GM04503 (cell line): Measurements from ENCODE around the gene HABP2.

ENCODE experiments used
- DNase-seq: peaks from one replicate; pipeline ENCODE4 v3.0.0-alpha.2; 2012; ENCODE audit warnings: low read depth

HABP2 gene

DNA sequence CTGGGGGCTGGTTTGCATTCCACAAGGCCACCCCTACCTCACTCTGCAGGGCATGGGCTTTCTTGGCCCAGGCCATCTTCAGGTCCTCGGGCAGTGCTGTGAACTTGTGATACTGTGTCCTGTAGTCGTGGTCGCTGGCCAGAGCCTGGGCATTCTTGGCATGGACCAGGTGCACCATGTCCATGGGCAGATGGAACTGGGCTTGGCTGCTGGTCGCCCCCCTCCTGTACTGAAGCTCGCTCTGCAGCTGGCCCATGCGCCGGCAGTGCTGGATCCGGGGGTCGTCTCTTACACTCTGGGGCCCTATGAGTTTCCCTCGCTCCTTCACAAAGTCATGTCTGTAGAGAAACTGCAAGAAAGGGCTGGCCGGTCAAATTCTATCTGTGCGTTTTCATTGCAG is 51.7 kb downstream of the HABP2 start:
- DNase-seq = no peak

DNA sequence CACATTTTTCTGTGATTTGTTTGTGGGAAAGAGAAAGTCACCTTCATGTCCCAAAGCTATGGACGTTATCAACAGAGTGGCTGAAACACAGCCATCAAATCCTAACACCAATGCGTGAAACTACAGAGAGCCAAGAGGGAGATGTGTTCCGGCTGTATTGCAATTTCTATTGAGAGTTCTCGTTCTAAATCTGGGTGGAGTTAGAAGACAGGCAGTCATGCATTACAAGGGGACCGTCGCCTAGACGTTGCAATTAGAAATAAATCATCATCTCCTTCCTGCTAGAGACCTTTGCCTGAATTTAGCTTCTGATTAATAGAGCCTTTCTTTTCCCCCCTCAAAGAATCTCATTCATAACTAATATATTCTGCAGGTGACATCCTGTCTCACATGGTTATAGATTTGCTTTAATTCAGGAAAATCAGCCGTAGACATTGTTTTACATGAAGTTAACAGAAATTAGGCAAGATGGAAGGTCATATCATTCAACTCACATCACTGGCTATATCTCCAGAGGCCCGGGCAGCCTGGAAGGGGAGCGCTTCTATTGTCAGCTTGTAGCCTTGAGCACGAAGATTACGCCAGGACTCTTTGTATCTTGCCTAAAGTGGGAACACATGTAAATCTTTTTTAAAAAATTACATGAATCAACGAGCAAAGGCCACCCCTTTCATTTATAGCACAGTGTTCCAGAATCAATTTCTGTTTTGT is 52.6 kb downstream of the HABP2 start:
- no peak for DNase-seq

DNA sequence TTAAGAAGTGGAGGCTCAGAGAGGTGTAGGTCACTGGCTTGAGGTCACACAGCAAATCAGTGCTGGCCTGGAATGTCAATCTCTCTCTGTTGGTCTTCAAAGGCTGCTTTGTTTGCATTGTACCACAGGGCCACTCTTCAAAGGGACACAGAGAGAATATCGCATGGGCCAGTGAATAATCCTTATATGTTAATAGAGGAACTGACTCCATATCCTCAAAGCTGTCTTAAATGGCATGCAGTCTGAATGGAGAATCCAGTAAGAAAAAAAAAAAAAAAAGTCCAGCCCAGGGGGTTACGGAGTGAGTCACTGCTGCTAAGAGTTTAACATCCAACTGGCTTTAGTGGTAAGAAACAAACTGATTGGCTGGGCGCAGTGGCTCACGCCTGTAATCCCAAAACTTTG is 56.9 kb downstream of the HABP2 start:
- DNase-seq = no peak

DNA sequence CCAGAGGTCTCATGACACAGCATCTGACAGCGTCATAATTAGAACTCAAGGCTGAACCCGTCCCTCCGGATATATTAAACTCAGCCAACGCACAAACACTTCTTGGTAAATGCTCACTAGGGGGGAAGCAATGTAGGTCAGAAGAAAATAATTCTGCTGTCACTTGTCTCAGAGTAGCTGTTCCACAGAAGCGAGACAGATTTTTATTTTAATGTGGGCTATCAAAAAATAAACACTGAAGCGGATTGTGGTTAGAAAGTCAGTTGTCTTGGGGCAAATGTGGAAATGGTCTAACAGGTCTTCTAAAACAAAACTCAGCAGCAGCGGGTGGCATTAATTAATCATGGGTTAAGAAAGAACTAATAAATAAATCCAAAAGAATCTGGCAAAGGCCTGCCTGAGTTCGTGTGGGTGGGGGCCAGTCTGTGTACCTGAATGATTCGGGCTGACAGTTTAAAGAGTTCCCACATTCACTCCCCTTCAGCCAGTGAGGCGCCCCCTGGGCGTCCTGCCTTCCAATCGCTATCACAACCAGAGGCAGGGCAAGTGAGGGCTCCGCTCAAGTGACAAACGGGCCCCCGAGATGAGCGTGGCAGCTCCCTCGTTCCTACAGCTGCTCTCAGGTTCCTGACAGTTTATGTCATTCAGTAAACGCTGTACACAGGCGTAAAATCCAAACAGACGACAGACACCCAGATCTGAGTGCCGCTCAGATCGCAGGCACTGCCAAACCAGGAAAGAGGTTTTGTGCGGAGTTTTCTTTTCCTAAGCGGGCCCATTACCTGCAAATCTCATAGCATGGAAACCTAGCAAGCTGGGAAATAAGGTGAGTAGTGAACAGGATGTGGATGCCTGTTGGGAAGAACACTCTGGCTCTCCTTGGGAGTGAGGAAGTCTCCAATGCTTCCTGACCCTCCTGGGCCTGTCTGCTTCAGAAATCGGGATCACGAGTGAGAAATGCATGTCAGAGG is 58.1 kb downstream of the HABP2 start:
- no peak for DNase-seq

DNA sequence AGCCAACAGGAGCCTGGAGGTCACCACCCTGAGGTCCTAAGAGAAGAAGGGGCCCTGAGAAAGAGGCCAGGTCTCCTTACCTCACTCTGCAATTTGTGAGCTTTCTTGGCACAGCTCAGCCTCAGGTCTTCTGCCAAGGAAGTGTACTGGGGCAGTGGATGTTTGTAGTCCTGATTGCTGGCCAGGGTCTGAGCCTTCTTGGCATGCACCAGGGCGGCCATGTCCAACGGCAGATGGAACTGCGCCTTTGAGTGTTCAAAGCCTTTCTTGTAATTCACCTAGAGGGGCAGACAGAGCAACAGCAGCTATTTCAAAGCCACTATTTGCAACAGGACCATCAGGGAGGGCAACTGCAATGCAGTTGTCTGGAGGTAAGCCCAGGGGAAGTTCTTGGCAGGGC is 59.3 kb downstream of the HABP2 start:
- no peak for DNase-seq

DNA sequence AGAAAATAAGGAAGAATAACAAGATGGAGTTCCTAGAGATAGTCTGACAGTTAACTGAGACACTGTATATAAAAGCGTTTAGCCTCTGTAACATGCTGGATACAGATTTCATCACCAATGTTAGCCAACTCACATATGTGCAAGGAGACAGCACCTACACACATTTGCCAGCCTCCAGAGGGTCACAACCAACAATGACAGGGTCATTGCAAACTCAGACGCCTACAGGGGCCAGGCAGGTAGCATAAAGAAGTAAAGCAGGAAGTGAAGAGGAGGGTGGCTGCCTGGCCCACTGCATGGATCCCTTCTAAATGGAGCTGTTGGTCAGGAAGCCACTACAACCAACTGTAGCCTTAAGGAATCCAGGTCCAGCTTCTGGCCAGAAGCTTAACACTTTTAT is 60.6 kb downstream of the HABP2 start:
- no peak for DNase-seq

DNA sequence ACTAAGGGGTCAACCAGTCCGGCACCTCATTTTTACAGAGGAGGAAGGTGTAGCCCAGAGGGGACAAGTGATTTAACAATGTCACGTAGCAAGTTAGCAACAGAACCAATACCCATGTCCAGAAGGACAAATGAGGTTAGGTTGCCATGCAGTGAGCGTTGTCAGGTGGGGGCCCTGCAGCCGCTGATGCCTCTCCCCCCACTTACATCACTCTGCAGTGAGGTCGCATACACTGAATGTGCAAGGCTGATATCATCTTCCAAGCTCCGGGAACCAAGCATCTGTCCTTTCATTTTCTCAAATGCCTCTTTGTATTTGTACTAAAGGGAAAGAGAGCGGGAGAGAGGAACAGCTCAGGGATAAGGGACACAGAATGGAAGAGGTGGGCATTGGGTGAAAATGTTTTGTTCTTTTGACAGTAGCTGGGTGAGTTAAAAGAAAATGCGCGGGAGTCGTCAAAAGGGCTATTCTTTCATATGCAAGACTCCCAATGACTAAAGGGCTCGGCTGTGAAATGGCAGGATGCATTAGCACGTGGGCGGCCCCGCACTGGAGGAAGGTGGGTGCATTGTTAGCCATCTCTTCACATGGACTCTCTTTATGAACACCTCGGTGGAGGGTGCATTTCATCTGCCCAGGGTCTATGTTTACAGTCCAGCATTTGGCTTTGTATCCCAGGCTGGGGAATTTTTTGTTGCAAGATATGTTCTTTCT is 61.3 kb downstream of the HABP2 start:
- no peak for DNase-seq

DNA sequence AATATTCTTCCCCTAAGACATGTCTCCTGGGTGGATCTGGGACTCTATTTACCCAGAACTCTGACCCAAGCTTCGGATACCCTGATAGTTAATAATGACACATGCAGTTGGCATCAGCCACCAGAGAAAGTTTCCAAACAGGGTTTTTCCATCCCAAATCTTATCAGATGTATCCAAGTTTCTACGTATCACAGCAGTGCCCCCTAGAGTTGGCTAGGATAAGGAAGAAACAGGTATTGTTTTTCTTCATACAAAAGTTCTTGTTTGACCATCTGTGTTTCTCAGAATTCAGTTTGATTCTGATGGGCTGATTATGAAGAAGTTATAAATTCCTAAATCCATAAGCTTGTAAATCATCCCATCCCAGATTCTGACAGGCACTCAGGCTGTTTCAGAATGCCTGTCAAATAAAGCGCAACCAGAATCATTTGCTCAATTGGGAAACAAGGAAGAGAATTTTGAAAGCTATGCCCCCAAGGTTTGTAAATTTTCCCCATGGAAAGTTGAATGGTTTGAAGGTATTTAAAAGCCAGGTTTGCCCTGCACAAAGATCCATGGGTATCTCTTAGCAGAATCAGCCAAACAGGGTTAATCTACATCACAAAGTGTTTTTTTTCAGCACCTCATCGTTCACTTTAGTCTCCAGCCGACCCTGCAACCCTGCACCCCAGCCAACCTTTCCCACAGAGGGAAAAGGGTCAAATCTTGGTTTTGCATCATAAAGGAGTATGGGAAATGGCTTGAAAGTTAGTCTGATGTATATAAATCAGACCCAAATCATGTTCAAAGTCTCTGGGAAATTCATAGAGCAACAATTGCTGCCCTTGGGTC is 63.6 kb downstream of the HABP2 start:
- DNase-seq = peak; percentile 4

DNA sequence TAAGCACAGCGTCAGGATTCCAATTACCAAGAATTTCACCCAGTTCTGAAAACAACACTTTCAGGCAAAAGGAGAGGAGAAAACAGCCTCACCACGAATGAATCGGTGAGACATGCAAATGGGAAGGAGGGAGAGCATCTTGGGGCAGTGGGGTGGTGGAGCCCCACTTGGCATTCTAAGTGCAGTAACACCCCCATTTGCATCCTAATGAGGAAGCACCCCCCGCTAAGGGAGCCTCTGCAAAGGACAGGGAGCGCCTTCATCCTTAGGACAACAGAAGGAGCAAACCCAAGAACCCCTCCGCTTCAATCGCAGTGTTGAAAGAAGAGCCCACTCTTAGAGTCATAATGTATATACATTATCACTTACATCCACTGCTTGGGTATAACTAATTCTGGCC is 64.2 kb downstream of the HABP2 start:
- no peak for DNase-seq

DNA sequence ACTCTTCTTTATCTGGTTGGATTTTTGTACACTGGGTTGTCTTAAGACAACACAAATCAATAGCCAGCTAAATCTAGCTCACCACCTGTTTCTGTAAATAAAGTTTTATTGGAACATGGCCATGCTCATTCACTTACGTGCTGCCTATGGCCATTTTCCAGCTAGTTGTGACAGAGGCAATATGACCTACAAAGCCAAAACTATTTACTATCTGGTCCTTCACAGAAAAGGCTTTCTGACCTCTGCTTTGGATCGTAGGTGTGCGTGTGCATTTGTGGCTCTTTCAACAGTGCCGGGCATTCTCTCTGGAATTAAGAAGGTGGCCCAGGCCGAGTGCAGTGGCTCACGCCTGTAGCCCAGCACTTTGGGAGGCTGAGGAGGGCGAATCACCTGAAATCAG is 65.5 kb downstream of the HABP2 start:
- no peak for DNase-seq

DNA sequence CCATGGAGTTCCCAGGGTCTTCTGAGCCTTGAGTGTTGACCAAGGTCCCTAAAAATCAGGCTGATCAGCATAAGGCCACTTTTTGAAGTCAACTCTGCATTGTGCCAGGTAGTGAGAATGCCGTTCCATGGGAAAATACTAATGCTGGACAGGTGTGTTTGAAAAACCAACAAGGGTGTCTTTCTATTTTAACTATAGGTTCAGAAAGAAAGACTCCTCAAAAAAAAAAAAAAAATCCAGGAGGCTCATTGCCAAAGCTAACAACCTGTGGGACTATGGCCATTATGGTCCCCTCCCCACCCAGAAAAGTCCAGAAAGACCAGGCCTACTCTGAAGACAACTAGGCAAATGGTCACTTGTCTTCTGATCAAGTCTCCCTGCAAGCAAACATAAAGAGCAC is 66.5 kb downstream of the HABP2 start:
- DNase-seq = no peak

DNA sequence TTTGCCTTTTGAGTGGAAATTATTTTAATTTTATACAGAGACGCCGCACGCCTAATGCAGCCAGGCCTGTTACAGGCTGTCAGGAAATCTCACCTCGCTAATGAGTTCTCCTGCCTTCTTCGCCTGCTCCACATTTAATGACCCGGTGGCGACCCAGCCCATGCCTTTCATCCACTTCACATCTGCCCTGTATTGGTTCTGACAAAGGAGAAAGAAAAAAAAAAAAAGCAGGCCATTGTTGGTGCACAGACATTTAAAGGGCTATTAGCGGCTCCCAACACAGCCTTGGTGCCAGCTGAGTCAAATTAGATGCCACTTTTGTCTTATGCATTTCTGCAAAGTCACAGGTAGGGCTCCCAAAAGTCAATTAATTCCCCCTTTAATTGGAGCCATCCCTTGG is 67.7 kb downstream of the HABP2 start:
- no peak for DNase-seq

DNA sequence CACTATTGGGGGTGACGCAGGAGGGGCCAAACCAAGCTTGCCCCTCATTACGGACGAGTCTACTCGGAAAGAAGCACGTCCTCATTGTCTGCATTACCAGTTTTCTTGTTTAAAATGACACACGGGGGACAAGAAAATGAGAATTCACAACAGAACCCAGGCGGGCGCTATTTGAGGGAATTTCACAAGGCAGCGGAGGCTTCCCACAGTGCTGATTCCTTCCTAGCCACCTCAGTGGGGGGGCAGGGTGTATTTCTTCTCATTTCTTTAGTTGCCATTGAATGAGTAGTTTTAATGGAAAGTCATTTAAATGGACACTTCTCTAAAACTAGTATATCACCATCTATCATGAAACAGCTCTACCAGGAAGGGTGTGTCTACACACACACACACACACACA is 68.1 kb downstream of the HABP2 start:
- DNase-seq = no peak

DNA sequence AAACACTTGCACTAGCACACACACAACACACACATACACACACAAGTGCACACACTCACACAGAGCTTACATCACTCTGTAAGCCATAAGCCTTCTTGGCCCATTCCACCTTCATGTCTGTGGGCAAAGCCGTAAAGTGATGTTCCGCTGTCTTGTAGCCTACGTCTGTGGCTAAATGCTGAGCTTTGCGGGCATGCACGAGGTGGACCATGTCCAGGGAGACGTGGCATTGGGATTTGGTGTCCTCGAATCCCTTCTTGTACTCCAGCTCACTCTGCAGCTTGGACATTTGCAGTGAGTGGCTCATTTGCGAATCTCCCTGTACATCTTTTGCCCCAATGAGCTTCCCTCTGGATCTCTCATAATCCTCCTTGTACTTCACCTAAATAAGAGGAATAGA is 68.9 kb downstream of the HABP2 start:
- DNase-seq = no peak

DNA sequence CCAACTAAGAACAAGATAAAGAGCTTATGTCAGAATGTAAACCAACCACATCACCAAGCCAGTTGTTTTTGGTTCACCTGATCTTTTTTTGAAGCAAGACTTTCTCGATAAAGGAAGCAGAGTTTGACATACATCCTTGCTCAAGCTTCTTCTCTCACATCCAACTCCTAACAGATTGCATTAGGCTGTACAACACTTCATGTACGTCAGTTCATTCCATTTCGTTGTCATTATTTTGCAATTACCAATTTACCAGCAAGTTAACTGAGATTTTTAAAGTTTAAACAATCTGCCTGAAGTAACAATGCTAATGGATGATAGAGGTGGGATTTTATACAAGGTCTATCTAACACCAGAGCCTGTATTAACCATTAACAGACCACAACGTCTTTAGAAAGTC is 70.0 kb downstream of the HABP2 start:
- DNase-seq = no peak

DNA sequence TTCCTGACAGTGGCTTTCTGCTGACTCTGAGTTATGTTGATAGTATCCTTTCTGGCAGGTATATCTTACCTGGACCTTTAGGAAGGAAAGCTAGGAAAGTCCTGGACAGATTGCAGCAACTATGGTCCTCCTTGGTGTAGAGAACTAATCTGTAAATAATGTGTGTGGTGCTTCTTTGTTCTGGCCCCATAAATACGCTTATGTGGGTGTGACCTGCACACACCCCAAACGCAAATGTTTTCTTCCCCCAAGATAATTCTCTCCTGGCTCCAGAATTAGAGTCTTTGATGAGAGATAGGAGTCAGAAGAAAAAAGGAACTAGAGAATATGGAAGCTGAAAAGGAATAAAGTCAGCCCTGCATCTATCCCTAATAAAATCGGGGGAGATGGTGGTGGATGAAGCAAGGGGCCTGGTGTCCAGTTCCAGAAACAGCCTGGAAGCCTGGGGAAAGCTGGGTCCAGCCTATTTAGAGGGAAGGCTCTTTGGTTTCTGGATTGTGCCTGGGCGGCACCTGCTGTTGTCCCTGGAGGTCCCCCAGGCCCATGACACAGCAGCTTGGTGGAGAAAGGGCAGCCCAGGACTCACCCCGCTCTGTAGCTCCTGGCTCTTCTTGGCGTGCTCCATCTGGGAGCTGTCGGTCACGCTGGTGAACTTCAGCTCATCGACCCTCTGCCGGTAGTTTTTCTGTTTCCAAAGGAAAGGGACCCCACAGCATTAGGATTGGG is 72.8 kb downstream of the HABP2 start:
- DNase-seq = no peak

DNA sequence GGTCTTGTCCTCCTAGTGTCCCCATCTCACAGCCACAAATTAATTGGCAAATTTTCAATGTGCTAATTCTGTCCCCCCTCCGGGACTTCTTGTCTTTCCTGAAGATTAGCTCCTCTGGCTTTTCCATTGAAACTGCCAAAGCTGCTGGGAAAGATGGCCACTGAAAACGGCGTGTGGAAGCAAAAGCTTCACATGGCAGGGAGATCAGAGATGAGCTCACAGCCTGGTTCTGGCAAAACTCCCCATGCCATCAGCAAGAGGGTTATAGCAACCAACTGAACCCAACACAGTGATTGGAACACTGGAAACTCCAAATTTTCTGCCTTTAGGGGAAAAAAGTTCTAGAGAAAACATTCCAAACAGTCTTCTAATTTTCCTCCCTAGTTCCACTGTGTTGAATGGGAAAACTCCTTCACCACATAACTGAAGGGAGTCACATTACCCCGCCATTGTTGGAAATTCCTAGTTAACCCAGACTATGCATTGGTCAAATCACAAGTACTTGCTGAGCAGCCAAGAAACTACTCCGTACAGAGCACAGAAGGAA is 74.0 kb downstream of the HABP2 start:
- DNase-seq = no peak

DNA sequence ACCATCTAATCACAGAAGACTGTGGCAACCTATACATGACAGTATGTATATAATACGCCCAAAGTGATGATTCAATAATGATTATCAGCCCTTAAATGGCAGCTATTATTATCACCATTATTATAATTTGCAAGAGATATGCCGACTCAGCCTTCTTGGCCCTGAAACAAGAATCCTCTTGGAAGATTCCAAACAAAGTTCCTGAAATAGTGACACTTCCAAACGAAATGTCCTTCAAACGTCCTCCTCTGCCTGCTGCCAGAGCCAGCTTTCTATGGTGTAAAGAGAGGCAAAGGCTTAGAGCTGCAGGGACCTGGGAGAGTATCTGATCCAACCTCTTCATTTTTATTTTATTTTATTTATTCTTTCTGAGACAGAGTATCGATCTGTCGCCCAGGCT is 75.0 kb downstream of the HABP2 start:
- no peak for DNase-seq

DNA sequence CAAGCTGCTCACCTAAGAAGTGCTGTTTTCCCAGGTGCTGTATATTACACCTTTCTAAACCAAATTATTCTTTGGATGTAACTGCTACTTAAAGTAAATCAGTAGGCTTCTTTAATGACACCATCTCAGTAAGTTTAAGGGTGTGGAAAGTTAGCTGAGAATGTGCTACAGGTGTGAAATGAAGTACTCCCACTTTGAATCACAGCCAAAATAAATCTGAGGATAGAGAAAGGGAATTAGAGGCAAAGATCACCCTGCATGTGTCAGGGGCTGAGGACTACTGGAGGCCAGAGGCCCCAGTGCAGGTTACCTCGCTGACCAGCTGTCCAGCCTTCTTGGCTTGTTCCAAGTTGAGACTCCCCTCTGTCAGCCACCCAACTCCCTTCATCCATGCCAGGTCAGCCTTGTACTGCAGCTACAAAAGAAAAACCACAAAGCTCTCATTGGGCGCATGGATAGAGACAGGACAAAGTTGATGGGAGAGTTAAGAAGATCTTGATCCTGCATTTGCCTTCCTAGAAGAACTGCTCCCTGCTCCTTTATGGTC is 75.8 kb downstream of the HABP2 start:
- no peak for DNase-seq

DNA sequence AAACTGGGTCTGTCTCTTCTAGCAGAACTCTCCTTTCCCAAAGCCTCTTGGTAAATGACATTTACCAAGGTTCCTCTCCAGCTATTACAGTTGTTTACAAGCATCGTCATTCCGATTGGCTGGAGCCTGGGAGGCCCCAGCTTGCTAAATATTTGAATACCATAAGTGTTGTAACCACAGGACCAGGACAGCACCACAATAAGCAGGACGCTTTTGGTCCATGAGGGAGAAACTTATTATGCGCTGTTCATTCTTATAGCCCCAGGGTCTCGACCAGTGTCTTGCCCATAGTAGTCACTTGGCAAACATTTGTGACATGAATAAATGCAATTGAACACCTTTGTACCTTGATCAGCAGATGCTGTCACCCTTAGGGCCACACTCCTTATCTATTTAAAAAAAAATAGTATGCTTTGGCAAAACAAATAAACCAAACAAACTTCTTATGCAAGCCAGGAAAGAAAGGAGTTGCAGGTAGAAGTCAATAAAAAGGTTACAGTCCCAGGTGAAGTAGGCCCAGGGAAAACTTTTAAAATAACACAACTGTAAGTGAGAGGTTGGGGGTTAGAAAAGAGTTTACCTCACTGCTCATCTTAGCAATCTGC is 78.2 kb downstream of the HABP2 start:
- no peak for DNase-seq
